GM10266 (cell line): Measurements from ENCODE around the gene CHIT1.
"Not testable (repeated sequence)": the region's sequence is repeated elsewhere in the genome, so short reads cannot be mapped to it uniquely, and the experiment has no call there.

Experiments used
- DNase-seq: peaks from one replicate; pipeline ENCODE4 v3.0.0; 2012; ENCODE audit errors: extremely low spot score
- CTCF ChIP-seq: IDR thresholded peaks from 2 replicates; pipeline ENCODE4 v1.5.1; 2012; ENCODE audit warnings: mild to moderate bottlenecking, low read depth; ENCODE audit not compliant: control insufficient read depth, insufficient read depth; ENCODE audit errors: missing control alignments

CHIT1 gene

GRCh38 chr1:203239081-203239480 lies 9.6 kb upstream of the CHIT1 start:
- no peak for DNase-seq
- TF ChIP-seq CTCF: no peak

- no peak for DNase-seq
- TF ChIP-seq CTCF: no peak
These were observed 9.1 kb upstream of the CHIT1 start for GRCh38 chr1:203238535-203238934.

- not testable (repeated sequence) for DNase-seq
These were observed 5.4 kb upstream of the CHIT1 start for GRCh38 chr1:203234901-203235300.

GRCh38 chr1:203228670-203229069 lies 803 bp downstream of the CHIT1 start:
- no peak for TF ChIP-seq CTCF

GRCh38 chr1:203227371-203228083 lies 1.9 kb downstream of the CHIT1 start:
- no peak for DNase-seq
- TF ChIP-seq CTCF: no peak

More at GRCh38 chr1:203228670-203229069, 803 bp downstream of the CHIT1 start:
- no peak for DNase-seq

GRCh38 chr1:203225071-203225470 lies 4.4 kb downstream of the CHIT1 start:
- TF ChIP-seq CTCF: no peak
- no peak for DNase-seq

- no peak for DNase-seq
These were observed 6.3 kb downstream of the CHIT1 start for GRCh38 chr1:203223012-203223775.

More at GRCh38 chr1:203223012-203223775, 6.3 kb downstream of the CHIT1 start:
- TF ChIP-seq CTCF: no peak
